Fibroblast of skin of left biceps (primary cell): ENCODE measurements around the gene LRBA.
A peak's percentile ranks its signal among the peaks of the same experiment; 100 is the strongest.
"Not testable (repeated sequence)": the region's sequence is repeated elsewhere in the genome, so short reads cannot be mapped to it uniquely, and the experiment has no call there.

Experiments used
- DNase-seq, 2 experiments: peaks; one replicate each; pipeline ENCODE4 v3.0.0-alpha.2; 2013; ENCODE audit warnings: low read depth in 2 of 2

The LRBA gene

DNA sequence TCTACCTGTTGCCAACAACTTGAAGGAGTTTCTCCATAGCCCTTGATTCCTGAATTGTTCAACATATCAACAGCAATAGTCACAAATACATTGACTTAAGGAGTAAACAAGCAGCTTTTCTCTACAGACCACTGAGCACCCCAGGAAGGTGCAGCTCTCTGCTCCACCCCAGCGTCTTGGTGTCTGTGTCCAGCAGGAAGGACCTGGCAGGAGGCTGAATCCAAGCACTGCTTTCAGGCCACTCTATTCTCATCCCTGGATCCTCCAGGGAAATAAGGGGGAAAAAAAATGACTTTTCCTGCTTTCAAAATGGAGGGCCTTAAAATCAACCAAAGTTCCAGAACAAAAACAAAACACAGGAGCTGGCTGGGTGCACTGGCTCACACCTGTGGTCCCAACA is 593.5 kb downstream of the LRBA start:
- no peak for DNase-seq

DNA sequence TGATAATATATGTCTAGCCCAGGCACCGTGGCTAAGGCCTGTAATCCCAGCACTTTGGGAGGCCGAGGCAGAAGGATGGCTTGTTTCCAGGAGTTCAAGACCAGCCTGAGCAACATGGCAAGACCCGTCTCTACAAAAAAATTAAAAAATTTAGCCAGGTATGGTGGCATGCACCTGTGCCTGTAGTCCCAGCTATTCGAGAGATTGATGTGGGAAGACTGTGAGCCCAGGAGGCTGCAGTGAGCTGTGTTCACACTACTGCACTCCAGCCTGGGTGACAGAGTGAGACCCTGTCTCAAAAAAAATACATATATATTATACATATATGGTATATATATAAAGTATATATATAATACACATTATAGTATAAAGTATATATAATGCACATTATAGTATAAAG is 595.1 kb downstream of the LRBA start:
- no peak for DNase-seq

DNA sequence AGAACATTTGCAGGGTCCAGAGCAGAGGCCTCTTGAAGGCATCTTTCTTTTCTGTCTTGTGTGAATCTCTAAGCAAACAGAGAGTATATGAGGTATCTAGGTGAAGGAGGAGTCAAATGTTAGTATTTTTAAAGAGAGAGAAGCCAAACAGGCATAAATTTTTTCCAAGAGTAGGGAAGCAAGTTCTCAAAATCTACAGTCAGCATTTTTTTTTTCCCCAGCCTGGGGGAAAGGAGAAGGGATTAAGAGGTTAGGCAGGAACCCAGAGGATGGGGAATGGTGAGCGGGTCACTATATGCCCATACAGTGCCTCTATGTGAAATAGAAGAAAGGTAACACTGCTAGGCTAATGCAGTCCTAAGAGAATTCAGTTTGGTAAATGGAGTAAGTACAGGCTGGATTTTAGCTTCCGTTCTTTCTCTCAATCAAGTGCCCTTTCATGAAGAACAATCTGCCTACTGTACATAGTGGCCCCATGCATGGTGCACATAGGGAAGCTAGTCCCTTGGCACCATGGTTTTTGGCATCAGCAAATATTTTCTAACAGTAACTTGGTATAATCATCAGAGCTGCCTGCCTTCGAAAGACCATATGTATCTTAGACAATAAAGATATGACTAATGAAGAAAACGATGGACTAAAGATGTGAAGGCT is 596.2 kb downstream of the LRBA start:
- no peak for DNase-seq

DNA sequence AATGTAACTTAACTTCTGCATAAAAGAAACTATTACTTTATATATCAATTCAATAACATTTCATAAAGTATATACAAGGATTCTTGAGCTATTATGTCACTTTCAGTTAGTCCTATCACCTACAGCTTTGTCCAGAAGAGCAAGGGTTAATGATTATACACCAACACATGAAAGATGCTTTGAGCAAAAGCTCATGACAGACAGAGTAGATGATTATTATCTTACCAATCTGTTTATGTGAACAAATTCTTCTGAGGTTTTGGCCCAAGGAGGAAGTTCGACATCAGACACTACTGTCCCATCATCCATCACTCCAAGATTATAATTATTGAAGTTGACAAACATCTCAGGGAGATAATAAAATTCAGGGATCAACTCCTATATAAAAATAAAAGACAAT is 599.9 kb downstream of the LRBA start:
- no peak for DNase-seq

DNA sequence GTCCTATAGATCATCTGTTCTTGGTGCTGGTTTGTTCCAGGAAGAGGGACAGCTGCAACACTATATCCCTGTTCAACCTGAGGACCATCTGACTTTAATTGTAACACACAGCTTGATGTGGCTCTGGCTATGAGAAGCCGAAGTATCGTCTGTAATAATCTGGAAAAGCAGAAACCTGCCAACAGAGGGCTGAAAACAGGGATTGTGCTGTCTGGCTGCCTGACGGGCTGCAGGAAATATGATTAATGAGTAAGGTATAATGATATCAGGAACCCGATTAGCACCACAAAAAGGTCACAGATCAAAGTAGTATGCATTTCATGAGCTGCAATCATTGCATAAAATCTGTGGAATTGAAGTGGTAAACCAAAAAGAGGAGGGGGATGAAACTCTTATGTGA is 603.6 kb downstream of the LRBA start:
- DNase-seq, result peak in 1 of 2 experiments; percentile 2

DNA sequence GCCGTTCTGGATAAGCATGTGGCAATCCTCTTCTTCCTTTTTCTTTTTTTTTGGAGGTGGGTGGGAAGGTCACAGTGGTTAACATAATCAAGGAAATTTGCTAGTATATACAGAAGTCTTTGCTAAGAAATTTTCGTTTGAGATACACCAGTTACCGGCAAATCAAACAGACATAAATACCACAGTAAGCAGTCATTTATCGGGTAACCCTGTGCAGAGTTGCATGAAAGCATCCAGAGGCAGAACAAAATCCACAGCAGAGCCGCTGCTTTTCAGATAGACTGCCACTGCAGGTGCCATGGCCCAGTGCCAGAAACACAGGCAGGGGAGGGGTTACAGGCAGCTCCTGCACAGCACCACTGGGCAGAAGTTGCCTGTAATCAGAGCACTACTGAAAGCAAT is 612.2 kb downstream of the LRBA start:
- no peak for DNase-seq

DNA sequence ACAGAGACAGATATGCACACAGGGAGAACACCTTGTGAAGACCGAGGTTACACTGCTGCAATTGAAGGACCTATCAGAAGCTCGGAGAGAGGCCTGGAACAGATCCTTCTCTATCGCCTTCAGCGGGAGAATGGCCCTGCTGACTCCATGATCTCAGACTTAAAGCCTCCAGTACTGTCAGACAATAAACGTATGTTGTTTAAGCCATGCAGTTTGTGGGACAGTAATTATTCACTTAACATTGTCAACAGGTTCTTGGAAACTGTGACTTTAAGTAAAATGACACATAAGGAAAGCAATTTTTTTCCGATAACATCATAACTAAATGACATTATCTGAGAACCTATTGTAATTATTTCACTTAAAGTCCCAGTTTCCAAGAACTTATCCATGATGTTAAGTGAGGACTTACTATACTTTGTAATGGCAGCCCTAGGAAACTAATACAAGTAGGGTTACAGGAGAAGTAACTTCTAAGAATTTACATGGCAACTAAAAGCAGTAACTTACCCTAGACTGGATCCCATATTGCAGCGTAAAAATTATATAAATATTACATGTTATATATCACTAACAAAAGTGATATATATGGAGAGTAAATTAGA is 613.9 kb downstream of the LRBA start:
- DNase-seq, result no peak

DNA sequence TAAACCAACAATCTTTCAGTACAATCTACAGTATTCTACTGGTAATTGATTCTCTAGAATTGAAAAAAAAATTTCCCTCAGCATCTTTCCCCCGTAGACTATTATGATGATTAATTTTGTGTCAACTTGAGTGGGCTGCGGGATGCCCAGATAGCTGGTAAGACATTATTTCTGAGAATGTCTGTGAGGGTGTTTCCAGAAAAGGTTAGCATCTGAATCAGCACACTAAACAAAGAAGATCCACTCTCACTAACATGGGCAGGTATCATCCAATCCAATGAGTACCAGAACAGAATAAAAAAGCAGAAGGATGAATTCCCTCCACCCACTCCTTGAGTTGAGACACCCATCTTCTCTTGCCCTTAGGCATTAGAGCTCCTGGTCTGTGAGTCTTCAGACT is 619.2 kb downstream of the LRBA start:
- no peak for DNase-seq

DNA sequence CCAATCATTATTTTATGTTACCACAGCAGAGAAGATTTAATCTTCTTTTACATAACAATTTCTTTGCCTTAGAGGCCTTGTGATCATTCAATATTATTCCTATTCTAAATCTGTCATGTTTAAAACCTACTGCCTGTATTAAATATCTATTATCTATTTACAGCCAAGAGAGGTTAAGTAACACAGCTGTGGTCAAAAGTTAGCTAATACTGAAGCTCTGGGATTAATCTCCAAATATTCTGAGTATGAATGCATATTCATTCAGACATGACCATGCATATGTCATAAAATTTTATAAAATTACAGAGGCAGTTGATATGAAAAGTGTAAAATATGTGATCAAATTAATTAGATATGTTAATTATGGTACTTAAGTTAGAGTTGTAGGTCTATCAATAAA is 621.0 kb downstream of the LRBA start:
- DNase-seq, result no peak

DNA sequence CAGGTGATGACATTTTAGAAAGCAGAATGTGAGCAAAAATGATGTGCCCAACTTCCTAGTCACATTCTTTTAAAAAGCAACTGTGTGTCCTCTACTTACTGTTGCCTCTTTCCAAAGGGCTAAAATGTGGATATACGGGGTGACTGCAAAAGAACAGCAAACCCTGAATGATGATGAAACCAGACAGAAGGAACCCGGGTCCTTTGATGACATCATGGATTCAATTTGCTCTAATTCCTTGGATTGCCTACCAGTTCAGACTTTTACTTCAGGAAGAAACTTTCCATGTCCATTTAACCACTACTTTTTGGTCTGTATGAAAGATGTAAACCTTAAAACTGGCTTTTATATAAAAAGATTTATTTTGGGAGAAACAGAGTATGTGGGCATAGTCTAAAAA is 624.0 kb downstream of the LRBA start:
- DNase-seq, result no peak

DNA sequence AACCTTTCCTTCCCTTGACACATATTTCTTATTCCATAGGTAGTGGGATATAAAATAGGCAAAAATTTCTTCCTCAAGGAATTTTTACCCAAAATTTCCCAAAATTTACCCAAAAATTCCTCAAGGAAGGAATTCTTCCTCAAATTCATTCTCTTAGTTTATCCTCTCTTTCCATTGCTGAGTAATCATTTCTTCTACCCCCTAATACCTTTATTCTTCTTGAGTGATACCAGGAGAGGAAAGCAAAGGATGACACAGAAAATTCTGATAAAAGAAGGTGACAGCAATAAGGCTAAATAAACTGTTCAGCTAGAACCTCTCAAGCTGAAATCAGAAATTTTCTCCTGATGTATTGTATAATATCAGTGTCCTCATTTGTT is 624.6 kb downstream of the LRBA start:
- DNase-seq, result no peak

DNA sequence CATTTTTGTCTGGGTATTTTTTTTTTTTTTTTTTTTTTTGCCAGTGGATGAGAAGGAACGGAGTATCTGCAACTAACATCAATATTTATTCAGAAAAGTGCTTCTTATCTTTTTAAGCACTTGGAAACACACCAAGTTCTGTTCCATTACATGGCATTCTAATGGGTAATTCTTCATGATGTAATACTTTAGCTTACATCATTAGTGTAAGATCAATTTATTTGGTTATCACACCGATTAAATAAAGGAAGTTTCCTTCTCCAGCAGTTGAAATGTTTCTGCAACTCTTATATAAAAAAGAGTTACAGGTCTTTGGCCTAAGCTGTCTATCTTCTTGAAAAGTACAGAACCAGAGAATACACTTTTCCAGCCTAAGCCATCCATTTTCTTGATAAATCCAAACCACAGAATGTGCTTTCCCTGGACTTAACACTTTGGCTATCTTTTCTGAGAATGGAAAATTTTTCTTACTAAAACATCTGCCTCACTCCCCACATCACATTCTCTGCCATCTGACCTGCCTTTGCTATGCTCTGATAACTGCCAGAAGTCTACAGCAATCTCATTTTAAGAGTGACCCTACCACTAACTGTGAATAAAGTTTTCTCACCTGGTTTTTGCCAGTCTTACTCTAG is 625.1 kb downstream of the LRBA start:
- DNase-seq, result no peak

DNA sequence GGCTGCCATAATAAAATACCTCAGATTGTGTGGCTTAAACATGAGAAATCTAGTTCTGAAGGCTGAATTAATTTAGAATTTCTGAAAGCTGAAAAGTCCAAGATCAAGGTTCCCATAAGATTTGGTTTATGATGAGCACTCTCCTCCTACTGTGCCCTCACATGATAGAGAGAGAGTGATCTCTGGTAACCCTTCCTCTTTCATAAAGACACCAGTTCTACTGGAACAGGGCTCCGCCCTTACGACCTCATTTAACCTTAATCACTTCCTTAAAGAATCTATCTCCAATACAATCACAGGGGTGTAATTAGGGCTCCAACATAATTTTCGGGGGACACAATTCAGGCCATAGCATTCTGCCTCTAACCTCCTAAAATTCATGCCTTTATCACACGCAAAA is 627.1 kb downstream of the LRBA start:
- no peak for DNase-seq

DNA sequence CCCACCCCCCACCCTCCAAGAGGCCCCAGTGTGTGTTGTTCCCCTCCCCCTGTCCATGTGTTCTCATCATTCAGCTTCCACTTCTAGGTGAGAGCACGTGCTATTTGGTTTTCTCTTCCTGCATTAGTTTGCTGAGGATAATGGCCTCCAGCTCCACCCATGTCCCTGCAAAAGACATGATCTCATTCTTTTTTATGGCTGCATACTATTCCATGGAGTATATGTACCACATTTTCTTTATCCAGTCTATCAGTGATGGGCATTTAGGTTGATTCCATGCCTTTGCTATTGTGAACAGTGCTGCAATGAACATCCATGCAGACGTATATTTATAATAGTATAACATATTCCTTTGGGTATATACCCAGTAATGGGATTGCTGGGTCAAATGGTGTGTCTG is 628.7 kb downstream of the LRBA start:
- DNase-seq, result not testable (repeated sequence)

DNA sequence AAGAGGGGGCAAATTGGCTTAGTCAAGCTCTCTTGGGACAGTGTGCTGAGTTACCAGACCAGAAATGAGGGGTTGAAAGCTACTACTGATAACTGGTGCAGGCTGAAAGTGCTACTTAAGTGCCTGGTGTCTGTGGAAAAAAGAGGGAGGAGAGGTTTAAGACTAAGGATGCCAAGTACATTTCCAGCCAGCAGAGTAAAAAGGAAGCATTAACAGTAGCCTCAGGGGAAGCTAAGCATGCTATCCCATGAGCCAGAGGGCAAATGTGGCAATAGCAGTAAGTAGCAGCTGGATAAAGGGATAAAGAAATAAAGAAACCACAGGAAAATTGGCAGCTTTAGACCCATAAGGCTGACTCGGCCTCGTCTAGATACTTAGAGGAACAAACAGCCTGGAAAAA is 629.5 kb downstream of the LRBA start:
- DNase-seq, result peak; percentile 60 to 72

DNA sequence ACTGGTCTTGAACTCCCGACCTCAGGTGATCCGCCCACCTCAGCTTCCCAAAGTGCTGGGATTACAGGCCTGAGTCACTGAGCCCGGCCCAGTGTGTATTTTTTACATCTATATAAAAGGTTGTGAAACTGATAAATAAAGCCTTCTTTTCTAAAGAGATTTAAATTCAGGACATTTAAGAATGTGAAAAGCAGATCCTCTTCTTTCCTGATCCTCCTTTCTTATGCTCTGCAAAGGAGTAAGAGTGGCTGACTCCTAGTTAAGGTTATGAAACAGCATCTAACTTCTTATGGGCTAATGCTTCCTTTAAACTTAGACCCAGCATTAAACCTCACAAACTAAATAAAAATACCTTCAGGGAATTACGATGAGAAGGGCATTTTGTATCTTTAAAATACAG is 630.8 kb downstream of the LRBA start:
- DNase-seq, result no peak

DNA sequence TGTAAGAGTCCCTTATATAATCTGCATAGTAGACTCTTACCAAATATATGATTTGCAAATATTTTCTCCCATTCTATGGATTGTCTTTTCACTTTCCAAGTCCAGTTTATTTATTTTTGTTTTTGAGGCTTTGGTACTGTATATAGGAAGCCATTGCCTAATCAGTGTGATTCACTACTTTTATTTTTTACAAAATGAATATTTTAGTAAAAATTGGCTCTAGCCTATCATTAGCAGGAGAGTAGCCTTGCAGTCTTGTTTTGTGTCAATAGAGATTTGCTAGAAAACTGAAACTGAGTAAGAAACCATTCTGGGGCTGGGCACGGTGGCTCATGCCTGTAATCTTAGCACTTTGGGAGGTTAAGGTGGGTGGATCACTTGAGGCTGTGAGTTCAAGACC is 633.1 kb downstream of the LRBA start:
- DNase-seq, result no peak

DNA sequence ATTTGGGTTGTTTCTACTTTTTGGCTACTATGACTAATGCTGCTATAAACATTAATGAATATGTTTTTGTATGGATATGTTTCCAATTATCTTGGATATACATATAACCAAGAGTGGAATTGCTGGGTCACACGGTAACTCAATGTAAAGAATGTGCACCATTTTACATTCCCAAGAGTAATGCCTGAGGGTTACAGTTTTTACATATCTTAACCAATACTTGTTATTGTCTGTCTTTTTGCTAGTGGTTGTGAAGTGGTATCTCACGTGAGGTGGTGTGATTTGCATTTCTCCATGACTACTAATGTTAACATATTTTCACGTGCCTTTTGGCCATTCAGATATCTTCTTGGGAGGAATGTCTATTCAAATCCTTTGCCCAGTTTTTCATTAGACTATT is 633.5 kb downstream of the LRBA start:
- peak; percentile 35 to 40 for DNase-seq

DNA sequence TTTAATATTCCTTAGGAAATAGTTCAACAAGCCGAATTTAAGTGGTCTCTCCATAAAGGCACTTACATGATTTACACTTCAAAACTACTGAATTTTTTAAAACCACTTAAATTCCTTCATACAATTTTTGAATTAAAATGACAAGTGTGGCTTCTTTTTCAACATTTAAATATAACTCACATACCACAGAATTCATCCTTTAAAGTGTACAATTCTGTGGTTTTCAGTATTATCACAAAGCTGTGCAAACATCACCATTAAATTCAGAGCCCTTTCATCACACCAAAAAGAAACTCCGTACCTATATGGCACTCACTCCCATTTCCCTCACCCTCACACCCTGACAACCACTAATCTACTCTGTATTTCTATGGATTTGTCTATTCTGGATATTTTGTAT is 634.0 kb downstream of the LRBA start:
- peak; percentile 32 to 47 for DNase-seq

DNA sequence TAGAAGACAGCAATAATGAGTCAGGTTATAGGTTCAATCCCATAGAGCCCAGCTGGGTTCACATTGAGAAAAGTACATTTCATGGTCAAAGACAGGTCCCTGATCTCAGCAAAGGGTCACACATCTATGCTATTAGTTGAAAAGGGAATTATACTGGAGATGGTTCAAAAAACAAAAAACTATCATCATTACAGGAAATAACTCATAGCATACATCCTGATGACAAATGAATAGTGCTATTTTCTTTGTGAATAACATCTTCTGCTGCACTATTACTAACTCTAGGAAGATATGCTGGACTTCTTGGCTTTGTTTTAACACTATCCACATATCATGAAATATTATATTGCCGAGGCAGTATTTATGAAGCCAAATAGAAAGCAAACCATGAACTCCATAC is 635.6 kb downstream of the LRBA start:
- no peak for DNase-seq

DNA sequence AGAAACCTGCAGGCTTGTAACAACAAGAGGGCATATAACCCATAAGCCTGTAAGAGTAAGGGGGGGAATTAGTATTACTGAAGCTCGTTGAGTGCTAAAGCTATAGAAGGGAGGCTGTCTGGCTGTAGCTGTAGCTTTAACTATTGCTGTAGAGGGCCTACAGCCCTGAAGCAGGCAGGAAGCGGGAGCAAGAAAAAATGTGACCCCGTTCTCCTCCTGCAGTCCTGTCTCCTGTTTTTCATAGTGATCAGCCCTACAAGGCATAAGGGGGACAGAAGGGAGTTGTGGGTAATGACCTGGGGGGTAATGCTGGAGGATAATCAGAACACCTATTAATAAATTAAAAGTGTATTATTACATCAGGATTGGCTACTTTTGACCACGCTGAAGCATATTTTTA is 640.1 kb downstream of the LRBA start:
- no peak for DNase-seq

DNA sequence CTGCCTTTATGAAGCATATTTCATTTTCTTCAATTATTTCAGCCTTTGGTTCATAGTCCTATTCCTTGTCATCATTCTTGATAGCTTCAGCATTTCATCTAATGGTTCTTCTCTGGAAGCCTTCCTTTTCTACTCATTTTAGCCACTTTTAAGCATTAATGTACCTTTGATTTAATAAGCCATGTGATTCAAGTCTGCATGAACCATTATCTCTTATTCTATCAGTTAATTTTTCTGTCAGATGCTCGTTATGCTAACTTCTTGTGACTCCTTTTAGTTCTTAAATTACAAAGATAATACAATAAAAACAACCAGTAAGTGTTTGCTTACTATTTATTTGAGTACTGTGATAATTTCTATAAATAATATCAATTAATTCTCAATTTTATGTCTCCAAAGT is 643.2 kb downstream of the LRBA start:
- no peak for DNase-seq
